HL-60 (cell line): ENCODE data around the gene KRTAP5-6.

Experiments used
- CTCF ChIP-seq: IDR thresholded peaks from one replicate; pipeline ENCODE4 v1.5.1; 2011; ENCODE audit warnings: low read length, control low read depth, inconsistent platforms; ENCODE audit not compliant: insufficient read depth
- REST ChIP-seq: IDR thresholded peaks from 2 replicates; pipeline ENCODE4 v1.6.1; 2012; ENCODE audit warnings: low read depth; ENCODE audit not compliant: insufficient replicate concordance

- TF ChIP-seq REST = no peak
- TF ChIP-seq CTCF = no peak
Observed at GRCh38 chr11:1742869-1743584, 46.0 kb downstream of the KRTAP5-6 start.
